Heart left ventricle (tissue), 16 donors: ENCODE data around the gene ZNF618. TPM values are rescaled to one million over a fixed set of nuclear protein-coding genes. Genes with fewer than 3 reads are reported as not detected.

Experiments
- ATAC-seq, 4 donors: fragments of 200-7000 bp; cut with Tn5 transposase; one replicate each; pipeline ENCODE4 v1.9.1; 2020 to 2022; ENCODE audit warnings: moderate library complexity in 4 of 4, mild to moderate bottlenecking in 3 of 4, moderate number of reproducible peaks in 1 of 4
- DNase-seq, 5 donors: peaks; one replicate each; pipeline ENCODE4 v3.0.0-alpha.2; 2020
- H3K27ac ChIP-seq, 12 donors: fragments of 200-600 bp; sonication (generic) in 4 of 12; one replicate each; pipeline versions ENCODE4 v1.5.0 to v1.8.0; 2016 to 2022; ENCODE audit warnings: mild to moderate bottlenecking in 2 of 12
- H3K27me3 ChIP-seq, 9 donors: fragments of 200-600 bp; sonication (generic) in 2 of 9; one replicate each; pipeline versions ENCODE4 v1.5.1 to v1.8.0; 2016 to 2022; ENCODE audit warnings: mild to moderate bottlenecking in 3 of 9
- H3K36me3 ChIP-seq, 9 donors: fragments of 200-600 bp; sonication (generic) in 2 of 9; one replicate each; pipeline versions ENCODE4 v1.5.0 to v1.8.0; 2018 to 2022; ENCODE audit warnings: mild to moderate bottlenecking in 2 of 9
- H3K4me1 ChIP-seq, 12 donors: fragments of 200-600 bp; sonication (generic) in 4 of 12; one replicate each; pipeline versions ENCODE4 v1.5.0 to v1.8.0; 2016 to 2022; ENCODE audit warnings: mild to moderate bottlenecking in 3 of 12
- H3K4me3 ChIP-seq, 12 donors: fragments of 200-600 bp; sonication (generic) in 4 of 12; one replicate each; pipeline versions ENCODE4 v1.5.0 to v1.8.0; 2017 to 2022; ENCODE audit warnings: mild to moderate bottlenecking in 9 of 12, moderate library complexity in 4 of 12
- H3K9me3 ChIP-seq, 12 donors: fragments of 200-600 bp; sonication (generic) in 4 of 12; one replicate each; pipeline versions ENCODE4 v1.5.0 to v1.8.0; 2016 to 2022; ENCODE audit warnings: mild to moderate bottlenecking in 1 of 12
- POLR2A ChIP-seq, 2 donors: fragments of 450-650 bp; IDR thresholded peaks; one replicate each; pipeline ENCODE4 v1.6.1; 2017; ENCODE audit warnings: antibody characterized with exemption in 2 of 2, mild to moderate bottlenecking in 2 of 2, moderate library complexity in 2 of 2
- WGBS, 4 donors: extraction: QIAGEN DNeasy Blood & Tissue Kit in 2 of 4; methylation state at CpG; one replicate each; pipeline versions ENCODE4 v1.1.5 to v1.1.7; 2013 to 2018; 5-methylcytosine and 5-hydroxymethylcytosine counted together
- intact Hi-C, 10 donors: fragments of 100-400 bp; cut with DNase I; formaldehyde crosslinking; loops; one replicate each; pipeline versions ENCODE4 v1.11.1 to v1.14.2; 2022
- polyA plus RNA-seq, 2 donors: library from polyadenylated mRNA; stranded (reverse); fragments of 200-250 nt; gene quantifications; one replicate each; pipeline ENCODE4 v1.2.3, GENCODE V29; 2013
- total RNA-seq, 9 donors: library from RNA; depleted of rRNA in 2 of 9; stranded (reverse); fragments of >200 nt in 2 of 9; fragmentation: NEBNext Ultra II Directional in 3 of 9; extraction: Animal tissue kit (Norgen Biotek cat#: 25700) in 3 of 9; gene quantifications; one replicate each; pipeline versions ENCODE4 v1.1.0 to v1.2.4, GENCODE V29; 2016 to 2023
- TF ChIP-seq, protein P1 (sequence below), 12 donors: fragments of 200-600 bp; sonication (generic) in 4 of 12; IDR thresholded peaks; one replicate each; pipeline versions ENCODE4 v1.5.0 to v1.8.0; 2018 to 2022; ENCODE audit warnings: antibody characterized with exemption in 12 of 12, mild to moderate bottlenecking in 5 of 12
- donor health status: ischemic (EF 13 %, LVEDD 7.1; RV severe dilation, severe dysfunction).
- donor health status: healthy with polysubstance abuse.
- donor health status: DM: no; HTN: yes; CAD: no.
- donor health status: DM: no; HTN: no; CAD: no.
- donor health status: ischemic (EF 25% LVEDD 6.9; RV normal size, moderate dysfunction).
- donor health status: ischemic (EF 25% LVEDD 5.7; RV mildly dilated, moderate dysfunction).
- donor health status: healthy.
- donor health status: DM: yes; HTN: yes; CAD: no.
- donor health status: ischemic (EF 35%, LVEDD 5.7; RV mildly dilated, moderate dysfunction).
- donor health status: nonischemic (EF 11% LVEDD 7.7; RV severe dilation, severe dysfunction).
- donor health status: DM: yes; HTN: yes; CAD: no.
- donor health status: PGD.
- donor health status: ischemic (EF 29% LVEDD 5.4; RV normal size, mild dysfunction).
- donor health status: nonischemic (EF 23%, LVEDD 6.1; RV moderate dilation, normal function).

The ZNF618 gene
- total and polyA plus RNA-seq, 11 donors = 0.81 to 4.2 (median 1.7) TPM

DNA sequence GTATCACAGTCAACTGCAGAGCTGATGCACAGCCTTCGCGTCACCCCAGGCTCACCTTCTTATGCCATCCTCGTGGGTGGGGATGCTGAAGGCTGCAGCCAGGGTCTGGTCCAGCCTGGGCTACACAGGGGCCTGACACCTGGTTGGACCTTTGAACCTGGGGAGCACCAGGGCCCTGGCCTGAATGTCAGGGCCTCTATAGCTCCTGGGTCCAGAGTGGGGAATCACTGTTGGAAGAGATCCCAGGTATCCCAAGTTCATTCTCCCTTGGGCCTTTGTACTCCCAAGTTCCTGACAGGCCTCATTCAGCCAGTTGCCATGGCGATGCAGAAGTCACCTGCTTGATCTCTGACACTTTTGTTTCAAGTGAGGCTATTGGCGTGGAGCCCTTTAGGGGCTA, 43.8 kb downstream of the ZNF618 start:
- Histone ChIP-seq H3K36me3 (no peaks in the 10 kb centered on the region), H3K4me3 (no peak overlapping the region), H3K27me3 (no peaks in the 10 kb centered on the region), H3K4me1 (peaks cover 0 to 9% (median 0%) of the 10 kb centered on the region in 12 donors), H3K27ac (no peak overlapping the region), H3K9me3 (peaks cover 0 to 26% (median 0%) of the 10 kb centered on the region in 12 donors)
- 96 to 98% (median 97%) methylated on average over 4 to 5 of the region's 5 CpGs for WGBS, 4 donors
- DNase-seq = no peak
- no peak for ATAC-seq
- no peak for TF ChIP-seq POLR2A (IDR thresholded peaks at IDR 0.05)
- TF ChIP-seq, protein P1, sequence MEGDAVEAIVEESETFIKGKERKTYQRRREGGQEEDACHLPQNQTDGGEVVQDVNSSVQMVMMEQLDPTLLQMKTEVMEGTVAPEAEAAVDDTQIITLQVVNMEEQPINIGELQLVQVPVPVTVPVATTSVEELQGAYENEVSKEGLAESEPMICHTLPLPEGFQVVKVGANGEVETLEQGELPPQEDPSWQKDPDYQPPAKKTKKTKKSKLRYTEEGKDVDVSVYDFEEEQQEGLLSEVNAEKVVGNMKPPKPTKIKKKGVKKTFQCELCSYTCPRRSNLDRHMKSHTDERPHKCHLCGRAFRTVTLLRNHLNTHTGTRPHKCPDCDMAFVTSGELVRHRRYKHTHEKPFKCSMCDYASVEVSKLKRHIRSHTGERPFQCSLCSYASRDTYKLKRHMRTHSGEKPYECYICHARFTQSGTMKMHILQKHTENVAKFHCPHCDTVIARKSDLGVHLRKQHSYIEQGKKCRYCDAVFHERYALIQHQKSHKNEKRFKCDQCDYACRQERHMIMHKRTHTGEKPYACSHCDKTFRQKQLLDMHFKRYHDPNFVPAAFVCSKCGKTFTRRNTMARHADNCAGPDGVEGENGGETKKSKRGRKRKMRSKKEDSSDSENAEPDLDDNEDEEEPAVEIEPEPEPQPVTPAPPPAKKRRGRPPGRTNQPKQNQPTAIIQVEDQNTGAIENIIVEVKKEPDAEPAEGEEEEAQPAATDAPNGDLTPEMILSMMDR (IDR thresholded peaks at IDR 0.05) = no peak
- intact Hi-C loops = no loop called here

DNA sequence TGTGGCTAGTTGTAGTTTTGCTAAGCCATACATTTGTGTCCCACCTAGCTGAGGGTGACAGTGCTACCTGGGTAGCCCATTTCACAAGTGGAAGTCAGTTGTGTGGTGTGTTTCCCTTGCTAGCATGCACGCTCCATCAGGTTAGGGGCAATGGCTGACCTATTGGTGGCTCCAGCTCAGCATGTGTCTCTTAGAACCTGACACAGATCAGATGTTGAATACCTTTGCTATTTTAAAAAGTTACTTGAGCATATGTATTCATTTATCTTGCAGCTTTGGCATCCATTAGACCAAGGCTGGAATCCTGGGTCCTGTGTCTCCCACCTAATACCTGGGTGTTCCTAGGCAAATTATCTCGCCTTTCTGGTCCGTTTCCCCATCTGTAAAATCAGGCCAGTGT, 44.8 kb downstream of the ZNF618 start:
- TF ChIP-seq, protein P1 (IDR thresholded peaks at IDR 0.05) = no peak
- no peak for TF ChIP-seq POLR2A (IDR thresholded peaks at IDR 0.05)
- no peak for ATAC-seq
- H3K36me3 ChIP-seq = no peaks in the 10 kb centered on the region
- peaks cover 0 to 36% (median 0%) of the 10 kb centered on the region in 12 donors for H3K9me3 ChIP-seq
- DNase-seq = no peak
- H3K27ac ChIP-seq = no peak overlapping the region
- H3K27me3 ChIP-seq = no peaks in the 10 kb centered on the region
- intact Hi-C loops = no loop called here
- H3K4me3 ChIP-seq = no peak overlapping the region
- peaks cover 0 to 9% (median 0%) of the 10 kb centered on the region in 12 donors for H3K4me1 ChIP-seq
- WGBS, 4 donors = 94 to 100% (median 96%) methylated on average over 3 of the region's 3 CpGs

DNA sequence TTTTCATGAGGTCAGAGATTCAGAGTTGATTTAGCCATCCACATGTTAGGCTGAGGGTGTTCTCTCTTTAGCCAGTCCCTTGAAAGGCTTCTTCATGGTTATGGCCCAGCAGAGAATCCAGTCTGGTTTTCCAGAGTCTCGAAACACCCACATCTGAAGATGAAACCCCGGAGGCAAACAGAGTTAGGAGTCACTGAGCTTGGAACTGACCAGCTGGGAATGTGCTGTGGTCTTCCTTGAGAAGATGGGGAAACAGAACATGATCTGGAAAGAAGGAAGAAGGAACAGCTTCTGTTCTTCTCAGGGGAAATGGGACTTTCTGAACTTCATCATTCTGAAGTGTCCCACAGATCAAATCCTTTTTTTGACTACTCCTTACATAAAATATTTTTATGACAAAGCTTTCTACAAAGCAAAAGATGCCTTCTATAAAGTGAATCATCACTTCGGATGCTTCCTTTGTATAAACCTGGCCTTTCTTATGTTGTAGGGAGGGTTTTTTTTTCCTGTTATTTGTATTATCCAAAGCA, 45.4 kb downstream of the ZNF618 start:
- Histone ChIP-seq H3K36me3 (no peaks in the 10 kb centered on the region), H3K27me3 (no peaks in the 10 kb centered on the region), H3K4me1 (peaks cover 0 to 9% (median 0%) of the 10 kb centered on the region in 12 donors), H3K27ac (peak overlapping the region in 1 of 12 donors; percentile 50), H3K4me3 (no peak overlapping the region), H3K9me3 (peaks cover 0 to 38% (median 0%) of the 10 kb centered on the region in 12 donors)
- 84 to 93% (median 85%) methylated on average over 3 of the region's 3 CpGs for WGBS, 4 donors
- no peak for ATAC-seq
- no peak for TF ChIP-seq POLR2A (IDR thresholded peaks at IDR 0.05)
- TF ChIP-seq, protein P1 (IDR thresholded peaks at IDR 0.05) = no peak
- intact Hi-C loops = no loop called here
- no peak for DNase-seq

DNA sequence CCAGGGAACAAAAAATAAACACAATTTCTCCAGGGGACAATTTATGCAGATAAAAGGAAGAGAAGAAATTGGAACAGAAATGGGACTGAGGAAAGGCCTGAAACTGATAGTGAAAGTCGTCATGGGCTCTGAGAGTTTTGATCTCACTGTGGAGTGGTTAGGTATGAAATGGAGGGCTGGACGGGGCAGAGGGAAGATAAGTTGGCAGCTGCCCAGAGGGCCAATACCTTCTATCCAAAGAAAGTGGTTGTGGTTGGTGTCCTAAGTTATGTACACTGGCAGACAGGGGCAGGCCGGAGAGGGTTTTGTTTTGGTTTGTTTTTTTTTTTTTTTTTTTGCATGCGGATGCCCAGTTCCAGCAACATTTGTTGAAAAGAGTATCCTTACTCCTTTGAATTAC, 46.1 kb downstream of the ZNF618 start:
- WGBS, 4 donors = 68 to 72% (median 71%) methylated on average over 4 of the region's 4 CpGs
- Histone ChIP-seq H3K27me3 (no peaks in the 10 kb centered on the region), H3K4me3 (no peak overlapping the region), H3K9me3 (peaks cover 0 to 45% (median 0%) of the 10 kb centered on the region in 12 donors), H3K27ac (no peak overlapping the region), H3K36me3 (no peaks in the 10 kb centered on the region), H3K4me1 (peaks cover 0 to 9% (median 0%) of the 10 kb centered on the region in 12 donors)
- no peak for TF ChIP-seq POLR2A (IDR thresholded peaks at IDR 0.05)
- TF ChIP-seq, protein P1 (IDR thresholded peaks at IDR 0.05) = no peak
- intact Hi-C loops = no loop called here
- no peak for ATAC-seq
- DNase-seq = no peak
